HEK293 (cell line): Measurements from ENCODE around the gene CCDC117.

ENCODE experiments used
- GFI1B ChIP-seq: fragments of 450-650 bp; formaldehyde crosslinking; IDR thresholded peaks from 2 replicates; pipeline ENCODE4 v1.5.1; 2016; ENCODE audit warnings: missing biosample characterization, missing genetic modification characterization
- GLIS1 ChIP-seq: fragments of 450-650 bp; formaldehyde crosslinking; IDR thresholded peaks from 2 replicates; pipeline ENCODE4 v1.5.1; 2016; ENCODE audit warnings: missing biosample characterization, missing genetic modification characterization
- HOXC10 ChIP-seq: sonication (generic); formaldehyde crosslinking; IDR thresholded peaks from 2 replicates; pipeline ENCODE4 v1.8.1; 2023; ENCODE audit warnings: mild to moderate bottlenecking, missing genetic modification reagents
- HOXD13 ChIP-seq: sonication (generic); formaldehyde crosslinking; IDR thresholded peaks from 2 replicates; pipeline ENCODE4 v1.8.0; 2022; ENCODE audit warnings: missing genetic modification reagents, borderline replicate concordance
- KLF7 ChIP-seq: fragments of 450-650 bp; formaldehyde crosslinking; IDR thresholded peaks from 2 replicates; pipeline ENCODE4 v1.5.1; 2016; ENCODE audit warnings: missing biosample characterization, missing genetic modification characterization, borderline replicate concordance
- REPIN1 ChIP-seq: fragments of 450-650 bp; formaldehyde crosslinking; IDR thresholded peaks from 2 replicates; pipeline ENCODE4 v1.5.1; 2017; ENCODE audit warnings: missing biosample characterization, missing genetic modification characterization, low read depth
- ZNF155 ChIP-seq: fragments of 450-650 bp; formaldehyde crosslinking; IDR thresholded peaks from 2 replicates; pipeline ENCODE4 v1.5.1; 2016; ENCODE audit warnings: missing biosample characterization, missing genetic modification characterization
- ZNF157 ChIP-seq: fragments of 450-650 bp; formaldehyde crosslinking; IDR thresholded peaks from 2 replicates; pipeline ENCODE4 v1.5.1; 2016; ENCODE audit warnings: missing biosample characterization, missing genetic modification characterization
- ZNF169 ChIP-seq: fragments of 450-650 bp; formaldehyde crosslinking; IDR thresholded peaks from 2 replicates; pipeline ENCODE4 v1.5.1; 2016; ENCODE audit warnings: missing biosample characterization, missing genetic modification characterization
- ZNF324 ChIP-seq: fragments of 450-650 bp; formaldehyde crosslinking; IDR thresholded peaks from 2 replicates; pipeline ENCODE4 v1.5.1; 2016; ENCODE audit warnings: missing biosample characterization, missing genetic modification characterization
- ZNF335 ChIP-seq: fragments of 450-650 bp; formaldehyde crosslinking; conservative IDR thresholded peaks from 2 replicates; pipeline ENCODE4 v1.5.1; 2016; ENCODE audit warnings: missing biosample characterization, missing genetic modification characterization
- ZNF354C ChIP-seq: fragments of 450-650 bp; formaldehyde crosslinking; IDR thresholded peaks from 2 replicates; pipeline ENCODE4 v1.5.1; 2016; ENCODE audit warnings: missing biosample characterization, missing genetic modification characterization, low read depth, borderline replicate concordance
- ZNF37A ChIP-seq: fragments of 450-650 bp; IDR thresholded peaks from 2 replicates; pipeline ENCODE4 v1.5.1; 2018; ENCODE audit warnings: missing biosample characterization, missing genetic modification characterization
- ZNF391 ChIP-seq: fragments of 450-650 bp; formaldehyde crosslinking; IDR thresholded peaks from 2 replicates; pipeline ENCODE4 v1.5.1; 2016; ENCODE audit warnings: low read depth, missing biosample characterization, missing genetic modification characterization, borderline replicate concordance
- ZNF529 ChIP-seq: fragments of 450-650 bp; formaldehyde crosslinking; IDR thresholded peaks from 2 replicates; pipeline ENCODE4 v1.5.1; 2017; ENCODE audit warnings: missing genetic modification characterization, missing biosample characterization; ENCODE audit not compliant: insufficient replicate concordance
- ZNF530 ChIP-seq: fragments of 450-650 bp; formaldehyde crosslinking; IDR thresholded peaks from 2 replicates; pipeline ENCODE4 v1.5.1; 2016; ENCODE audit warnings: low read depth, missing biosample characterization, missing genetic modification characterization
- ZNF544 ChIP-seq: fragments of 450-650 bp; formaldehyde crosslinking; IDR thresholded peaks from 2 replicates; pipeline ENCODE4 v1.5.0; 2017; ENCODE audit warnings: missing biosample characterization, missing genetic modification characterization
- ZNF558 ChIP-seq: fragments of 450-650 bp; formaldehyde crosslinking; IDR thresholded peaks from 2 replicates; pipeline ENCODE4 v1.5.1; 2016; ENCODE audit warnings: missing biosample characterization, missing genetic modification characterization
- ZNF561 ChIP-seq: fragments of 450-650 bp; IDR thresholded peaks from 2 replicates; pipeline ENCODE4 v1.5.1; 2018; ENCODE audit warnings: missing biosample characterization, missing genetic modification characterization, borderline replicate concordance
- ZNF624 ChIP-seq: fragments of 450-650 bp; formaldehyde crosslinking; IDR thresholded peaks from 2 replicates; pipeline ENCODE4 v1.5.1; 2017; ENCODE audit warnings: missing biosample characterization, missing genetic modification characterization
- ZNF654 ChIP-seq: fragments of 450-650 bp; formaldehyde crosslinking; IDR thresholded peaks from 2 replicates; pipeline ENCODE4 v1.5.1; 2016; ENCODE audit warnings: low read depth, missing biosample characterization, missing genetic modification characterization
- ZNF677 ChIP-seq: fragments of 450-650 bp; IDR thresholded peaks from 2 replicates; pipeline ENCODE4 v1.5.0; 2018; ENCODE audit warnings: missing biosample characterization, mild to moderate bottlenecking, missing genetic modification characterization, moderate library complexity
- ZNF792 ChIP-seq: fragments of 450-650 bp; formaldehyde crosslinking; IDR thresholded peaks from 2 replicates; pipeline ENCODE4 v1.5.1; 2016; ENCODE audit warnings: missing biosample characterization, missing genetic modification characterization
- ZNF843 ChIP-seq: fragments of 450-650 bp; formaldehyde crosslinking; IDR thresholded peaks from 2 replicates; pipeline ENCODE4 v1.5.1; 2016; ENCODE audit warnings: missing biosample characterization, missing genetic modification characterization
- ZXDB ChIP-seq: fragments of 450-650 bp; formaldehyde crosslinking; IDR thresholded peaks from 2 replicates; pipeline ENCODE4 v1.5.1; 2016; ENCODE audit warnings: missing biosample characterization, missing genetic modification characterization
- TF ChIP-seq, protein P1 (sequence below): fragments of 450-650 bp; formaldehyde crosslinking; IDR thresholded peaks from 2 replicates; pipeline ENCODE4 v1.5.1; 2016; ENCODE audit warnings: missing biosample characterization, missing genetic modification characterization
- TF ChIP-seq, protein P2 (sequence below): fragments of 450-650 bp; formaldehyde crosslinking; IDR thresholded peaks from 2 replicates; pipeline ENCODE4 v1.5.1; 2016; ENCODE audit warnings: missing biosample characterization, missing genetic modification characterization
- TF ChIP-seq, protein P3 (sequence below): fragments of 450-650 bp; formaldehyde crosslinking; IDR thresholded peaks from 2 replicates; pipeline ENCODE4 v1.5.1; 2017; ENCODE audit warnings: missing biosample characterization, missing genetic modification characterization
- TF ChIP-seq, protein P4 (sequence below): fragments of 450-650 bp; formaldehyde crosslinking; IDR thresholded peaks from 2 replicates; pipeline ENCODE4 v1.5.1; 2016; ENCODE audit warnings: missing biosample characterization, missing genetic modification characterization
- TF ChIP-seq, protein P5 (sequence below): fragments of 450-650 bp; formaldehyde crosslinking; IDR thresholded peaks from 2 replicates; pipeline ENCODE4 v1.5.1; 2016; ENCODE audit warnings: missing biosample characterization, missing genetic modification characterization
- TF ChIP-seq, protein P6 (sequence below): fragments of 450-650 bp; formaldehyde crosslinking; IDR thresholded peaks from 2 replicates; pipeline ENCODE4 v1.5.1; 2016; ENCODE audit warnings: missing biosample characterization, missing genetic modification characterization

The CCDC117 gene

DNA sequence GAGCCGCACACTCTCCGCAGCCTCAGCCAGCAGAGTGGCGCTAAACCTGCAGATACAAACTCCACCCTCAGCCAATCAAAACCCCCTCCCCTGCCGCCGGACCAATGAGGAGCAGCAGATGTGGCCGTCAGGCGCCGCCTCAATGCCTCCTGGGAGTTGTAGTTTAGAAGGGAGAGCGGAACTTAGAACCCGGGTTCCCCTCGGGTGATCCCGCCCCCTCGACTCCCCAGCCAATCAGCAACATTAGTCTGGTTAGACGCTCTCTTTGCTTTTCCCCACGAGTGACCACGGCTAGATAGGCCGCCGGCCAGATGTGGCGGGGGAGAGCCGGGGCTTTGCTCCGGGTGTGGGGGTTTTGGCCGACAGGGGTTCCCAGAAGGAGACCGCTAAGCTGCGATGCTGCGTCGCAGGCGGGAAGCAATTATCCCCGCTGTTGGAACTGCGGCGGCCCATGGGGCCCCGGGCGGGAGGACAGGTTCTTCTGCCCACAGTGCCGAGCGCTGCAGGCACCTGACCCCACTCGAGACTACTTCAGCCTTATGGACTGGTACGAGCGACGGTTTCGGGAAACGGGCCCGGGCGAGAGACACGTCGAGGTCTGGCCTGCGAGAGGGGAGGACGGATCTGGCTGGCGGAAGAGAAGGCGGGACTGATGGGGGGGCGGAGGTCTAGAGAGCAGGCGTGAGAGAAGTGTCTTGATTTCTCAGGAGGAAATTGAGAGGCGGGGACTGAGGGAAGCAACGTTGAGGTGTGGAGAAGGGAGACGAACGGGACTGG is 30.5 kb upstream of the CCDC117 start, which contains the start of the genes CHEK2 and HSCB (continued):
- TF ChIP-seq, protein P1, sequence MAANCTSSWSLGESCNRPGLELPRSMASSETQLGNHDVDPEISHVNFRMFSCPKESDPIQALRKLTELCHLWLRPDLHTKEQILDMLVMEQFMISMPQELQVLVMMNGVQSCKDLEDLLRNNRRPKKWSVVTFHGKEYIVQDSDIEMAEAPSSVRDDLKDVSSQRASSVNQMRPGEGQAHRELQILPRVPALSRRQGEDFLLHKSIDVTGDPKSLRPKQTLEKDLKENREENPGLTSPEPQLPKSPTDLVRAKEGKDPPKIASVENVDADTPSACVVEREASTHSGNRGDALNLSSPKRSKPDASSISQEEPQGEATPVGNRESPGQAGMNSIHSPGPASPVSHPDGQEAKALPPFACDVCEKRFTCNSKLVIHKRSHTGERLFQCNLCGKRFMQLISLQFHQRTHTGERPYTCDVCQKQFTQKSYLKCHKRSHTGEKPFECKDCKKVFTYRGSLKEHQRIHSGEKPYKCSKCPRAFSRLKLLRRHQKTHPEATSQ (tag by site-specific recombination): peak; percentile 87
- TF ChIP-seq ZNF654 (no peak), ZNF677 (tag by site-specific recombination) (no peak), ZNF324 (tag by site-specific recombination) (no peak; the same call in 1 of the 2 replicates), ZNF155 (tag by site-specific recombination) (no peak), ZNF354C (no peak), GFI1B (peak; percentile 74), ZNF37A (tag by site-specific recombination) (no peak), REPIN1 (tag by site-specific recombination) (0 out of 2 replicates have a peak, but pooled peaks have one; percentile 39), ZNF169 (tag by site-specific recombination) (no peak), ZNF530 (no peak), ZNF335 (peak; percentile 92), ZNF792 (tag by site-specific recombination) (0 out of 2 replicates have a peak, but pooled peaks have one; percentile 52), HOXC10 (CRISPR knock-in tag) (no peak), HOXD13 (CRISPR knock-in tag) (no peak), ZNF391 (tag by site-specific recombination) (peak; percentile 60; the same call in 1 of the 2 replicates), ZNF529 (tag by site-specific recombination) (no peak), ZNF843 (tag by site-specific recombination) (no peak), ZNF544 (tag by site-specific recombination) (no peak), ZNF561 (tag by site-specific recombination) (peak; percentile 12; the same call in 1 of the 2 replicates), GLIS1 (0 out of 2 replicates have a peak, but pooled peaks have one; percentile 82), KLF7 (tag by site-specific recombination) (no peak), ZNF157 (tag by site-specific recombination) (no peak), ZNF624 (tag by site-specific recombination) (no peak; the same call in 1 of the 2 replicates), ZNF558 (tag by site-specific recombination) (no peak), ZXDB (tag by site-specific recombination) (peak; percentile 82)
- TF ChIP-seq, protein P2, sequence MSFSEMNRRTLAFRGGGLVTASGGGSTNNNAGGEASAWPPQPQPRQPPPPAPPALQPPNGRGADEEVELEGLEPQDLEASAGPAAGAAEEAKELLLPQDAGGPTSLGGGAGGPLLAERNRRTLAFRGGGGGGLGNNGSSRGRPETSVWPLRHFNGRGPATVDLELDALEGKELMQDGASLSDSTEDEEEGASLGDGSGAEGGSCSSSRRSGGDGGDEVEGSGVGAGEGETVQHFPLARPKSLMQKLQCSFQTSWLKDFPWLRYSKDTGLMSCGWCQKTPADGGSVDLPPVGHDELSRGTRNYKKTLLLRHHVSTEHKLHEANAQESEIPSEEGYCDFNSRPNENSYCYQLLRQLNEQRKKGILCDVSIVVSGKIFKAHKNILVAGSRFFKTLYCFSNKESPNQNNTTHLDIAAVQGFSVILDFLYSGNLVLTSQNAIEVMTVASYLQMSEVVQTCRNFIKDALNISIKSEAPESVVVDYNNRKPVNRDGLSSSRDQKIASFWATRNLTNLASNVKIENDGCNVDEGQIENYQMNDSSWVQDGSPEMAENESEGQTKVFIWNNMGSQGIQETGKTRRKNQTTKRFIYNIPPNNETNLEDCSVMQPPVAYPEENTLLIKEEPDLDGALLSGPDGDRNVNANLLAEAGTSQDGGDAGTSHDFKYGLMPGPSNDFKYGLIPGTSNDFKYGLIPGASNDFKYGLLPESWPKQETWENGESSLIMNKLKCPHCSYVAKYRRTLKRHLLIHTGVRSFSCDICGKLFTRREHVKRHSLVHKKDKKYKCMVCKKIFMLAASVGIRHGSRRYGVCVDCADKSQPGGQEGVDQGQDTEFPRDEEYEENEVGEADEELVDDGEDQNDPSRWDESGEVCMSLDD (tag by site-specific recombination): no peak; the same call in 1 of the 2 replicates
- TF ChIP-seq, protein P3, sequence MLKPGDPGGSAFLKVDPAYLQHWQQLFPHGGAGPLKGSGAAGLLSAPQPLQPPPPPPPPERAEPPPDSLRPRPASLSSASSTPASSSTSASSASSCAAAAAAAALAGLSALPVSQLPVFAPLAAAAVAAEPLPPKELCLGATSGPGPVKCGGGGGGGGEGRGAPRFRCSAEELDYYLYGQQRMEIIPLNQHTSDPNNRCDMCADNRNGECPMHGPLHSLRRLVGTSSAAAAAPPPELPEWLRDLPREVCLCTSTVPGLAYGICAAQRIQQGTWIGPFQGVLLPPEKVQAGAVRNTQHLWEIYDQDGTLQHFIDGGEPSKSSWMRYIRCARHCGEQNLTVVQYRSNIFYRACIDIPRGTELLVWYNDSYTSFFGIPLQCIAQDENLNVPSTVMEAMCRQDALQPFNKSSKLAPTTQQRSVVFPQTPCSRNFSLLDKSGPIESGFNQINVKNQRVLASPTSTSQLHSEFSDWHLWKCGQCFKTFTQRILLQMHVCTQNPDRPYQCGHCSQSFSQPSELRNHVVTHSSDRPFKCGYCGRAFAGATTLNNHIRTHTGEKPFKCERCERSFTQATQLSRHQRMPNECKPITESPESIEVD (tag by site-specific recombination): no peak
- TF ChIP-seq, protein P4, sequence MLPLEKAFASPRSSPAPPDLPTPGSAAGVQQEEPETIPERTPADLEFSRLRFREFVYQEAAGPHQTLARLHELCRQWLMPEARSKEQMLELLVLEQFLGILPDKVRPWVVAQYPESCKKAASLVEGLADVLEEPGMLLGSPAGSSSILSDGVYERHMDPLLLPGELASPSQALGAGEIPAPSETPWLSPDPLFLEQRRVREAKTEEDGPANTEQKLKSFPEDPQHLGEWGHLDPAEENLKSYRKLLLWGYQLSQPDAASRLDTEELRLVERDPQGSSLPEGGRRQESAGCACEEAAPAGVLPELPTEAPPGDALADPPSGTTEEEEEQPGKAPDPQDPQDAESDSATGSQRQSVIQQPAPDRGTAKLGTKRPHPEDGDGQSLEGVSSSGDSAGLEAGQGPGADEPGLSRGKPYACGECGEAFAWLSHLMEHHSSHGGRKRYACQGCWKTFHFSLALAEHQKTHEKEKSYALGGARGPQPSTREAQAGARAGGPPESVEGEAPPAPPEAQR (tag by site-specific recombination): no peak
- TF ChIP-seq, protein P5, sequence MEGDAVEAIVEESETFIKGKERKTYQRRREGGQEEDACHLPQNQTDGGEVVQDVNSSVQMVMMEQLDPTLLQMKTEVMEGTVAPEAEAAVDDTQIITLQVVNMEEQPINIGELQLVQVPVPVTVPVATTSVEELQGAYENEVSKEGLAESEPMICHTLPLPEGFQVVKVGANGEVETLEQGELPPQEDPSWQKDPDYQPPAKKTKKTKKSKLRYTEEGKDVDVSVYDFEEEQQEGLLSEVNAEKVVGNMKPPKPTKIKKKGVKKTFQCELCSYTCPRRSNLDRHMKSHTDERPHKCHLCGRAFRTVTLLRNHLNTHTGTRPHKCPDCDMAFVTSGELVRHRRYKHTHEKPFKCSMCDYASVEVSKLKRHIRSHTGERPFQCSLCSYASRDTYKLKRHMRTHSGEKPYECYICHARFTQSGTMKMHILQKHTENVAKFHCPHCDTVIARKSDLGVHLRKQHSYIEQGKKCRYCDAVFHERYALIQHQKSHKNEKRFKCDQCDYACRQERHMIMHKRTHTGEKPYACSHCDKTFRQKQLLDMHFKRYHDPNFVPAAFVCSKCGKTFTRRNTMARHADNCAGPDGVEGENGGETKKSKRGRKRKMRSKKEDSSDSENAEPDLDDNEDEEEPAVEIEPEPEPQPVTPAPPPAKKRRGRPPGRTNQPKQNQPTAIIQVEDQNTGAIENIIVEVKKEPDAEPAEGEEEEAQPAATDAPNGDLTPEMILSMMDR (tag by site-specific recombination): peak; percentile 90
- TF ChIP-seq, protein P6, sequence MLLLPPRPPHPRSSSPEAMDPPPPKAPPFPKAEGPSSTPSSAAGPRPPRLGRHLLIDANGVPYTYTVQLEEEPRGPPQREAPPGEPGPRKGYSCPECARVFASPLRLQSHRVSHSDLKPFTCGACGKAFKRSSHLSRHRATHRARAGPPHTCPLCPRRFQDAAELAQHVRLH (tag by site-specific recombination): peak; percentile 38; the same call in 1 of the 2 replicates
